ENCODE data around the gene SREBF2. TPM values are rescaled to one million over a fixed set of nuclear protein-coding genes. Genes with fewer than 3 reads are reported as not detected.
"Not testable (repeated sequence)": the region's sequence is repeated elsewhere in the genome, so short reads cannot be mapped to it uniquely, and the experiment has no call there.

The SREBF2 gene
- total RNA-seq, 1 experiment from 2014 or later: 31.1 TPM

DNA sequence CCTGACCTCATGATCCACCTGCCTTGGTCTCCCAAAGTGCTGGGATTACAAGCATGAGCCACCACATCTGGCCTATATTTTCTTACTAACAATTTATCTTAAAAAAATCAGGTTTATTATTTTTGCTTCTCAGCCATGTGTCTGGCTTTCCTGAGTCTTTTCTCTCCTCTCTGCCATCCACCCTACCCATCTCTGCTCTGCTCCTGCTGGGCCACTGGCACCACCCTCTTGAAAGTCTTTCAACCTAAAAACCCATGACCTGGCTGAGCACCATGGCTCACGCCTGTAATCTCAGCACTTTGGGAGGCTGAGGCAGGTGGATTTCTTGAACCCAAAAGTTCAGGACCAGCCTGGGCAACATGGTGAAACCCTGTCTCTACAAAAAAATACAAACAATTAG, 37.2 kb downstream of the SREBF2 start:
- in situ Hi-C loops (cut with HindIII; ENCODE audit: low sequenced_read_pairs): not testable (repeated sequence)
- DNase-seq (ENCODE audit: low spot score): peak; percentile 66

DNA sequence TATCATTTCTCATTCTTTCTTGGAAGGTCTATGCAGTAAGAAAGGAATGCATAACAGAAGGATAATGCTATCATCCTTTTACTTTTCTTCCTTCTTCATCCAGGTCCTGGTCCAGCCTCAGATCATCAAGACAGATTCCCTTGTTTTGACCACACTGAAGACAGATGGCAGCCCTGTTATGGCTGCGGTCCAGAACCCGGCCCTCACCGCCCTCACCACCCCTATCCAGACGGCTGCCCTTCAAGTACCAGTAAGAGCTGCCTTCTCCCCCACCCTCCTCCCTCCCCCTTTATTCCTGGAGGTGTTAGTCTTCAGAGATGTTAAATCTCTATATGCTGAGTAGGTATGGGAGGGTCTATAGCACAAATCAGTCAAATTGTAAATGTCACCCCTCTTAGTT, 37.9 kb downstream of the SREBF2 start:
- DNase-seq (ENCODE audit: low spot score): peak; percentile 97
- in situ Hi-C loops (cut with HindIII; ENCODE audit: low sequenced_read_pairs): no loop called here

DNA sequence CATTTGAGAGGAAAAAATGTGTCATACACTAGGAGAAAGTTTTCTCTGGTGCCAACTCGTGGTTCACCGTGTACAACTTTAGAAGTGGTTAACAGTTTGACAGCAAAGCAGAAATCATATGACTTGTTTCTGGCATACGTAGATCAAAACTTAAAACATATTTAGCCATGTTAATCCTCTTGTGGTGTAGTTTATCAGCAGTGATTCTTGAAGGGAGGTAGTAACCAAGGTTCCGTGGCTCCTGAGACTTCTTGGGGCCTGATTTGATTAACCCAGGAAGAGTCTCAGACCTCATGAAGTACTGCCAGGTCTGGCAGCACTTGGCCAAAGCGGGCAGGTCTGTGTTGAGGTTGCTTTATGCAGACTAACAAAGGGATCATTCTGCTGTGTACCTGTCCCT, 40.5 kb downstream of the SREBF2 start:
- in situ Hi-C loops (cut with HindIII; ENCODE audit: low sequenced_read_pairs): no loop called here

DNA sequence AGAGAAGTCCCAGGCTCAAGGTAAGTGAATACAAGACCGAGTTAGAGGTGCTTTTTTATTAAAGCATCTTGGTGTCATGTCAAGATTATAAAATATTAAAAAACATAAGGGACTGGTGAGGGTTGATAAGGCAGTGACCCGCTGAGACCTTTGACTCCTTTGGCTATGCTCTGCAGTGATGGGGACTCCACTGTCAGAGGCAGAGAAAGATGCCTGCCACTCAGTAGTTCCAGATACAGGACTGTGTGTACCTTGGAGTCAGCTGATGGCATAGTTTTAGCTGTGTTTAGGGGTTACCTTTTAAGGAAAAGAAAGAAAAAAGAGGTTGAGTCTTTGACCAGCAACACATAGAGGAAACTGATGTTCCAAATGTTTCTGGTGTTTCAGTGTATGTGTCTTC, 41.2 kb downstream of the SREBF2 start:
- no peak for DNase-seq (ENCODE audit: low spot score)

More for the DNA sequence above, 40.5 kb downstream of the SREBF2 start:
- no peak for DNase-seq (ENCODE audit: low spot score)

DNA sequence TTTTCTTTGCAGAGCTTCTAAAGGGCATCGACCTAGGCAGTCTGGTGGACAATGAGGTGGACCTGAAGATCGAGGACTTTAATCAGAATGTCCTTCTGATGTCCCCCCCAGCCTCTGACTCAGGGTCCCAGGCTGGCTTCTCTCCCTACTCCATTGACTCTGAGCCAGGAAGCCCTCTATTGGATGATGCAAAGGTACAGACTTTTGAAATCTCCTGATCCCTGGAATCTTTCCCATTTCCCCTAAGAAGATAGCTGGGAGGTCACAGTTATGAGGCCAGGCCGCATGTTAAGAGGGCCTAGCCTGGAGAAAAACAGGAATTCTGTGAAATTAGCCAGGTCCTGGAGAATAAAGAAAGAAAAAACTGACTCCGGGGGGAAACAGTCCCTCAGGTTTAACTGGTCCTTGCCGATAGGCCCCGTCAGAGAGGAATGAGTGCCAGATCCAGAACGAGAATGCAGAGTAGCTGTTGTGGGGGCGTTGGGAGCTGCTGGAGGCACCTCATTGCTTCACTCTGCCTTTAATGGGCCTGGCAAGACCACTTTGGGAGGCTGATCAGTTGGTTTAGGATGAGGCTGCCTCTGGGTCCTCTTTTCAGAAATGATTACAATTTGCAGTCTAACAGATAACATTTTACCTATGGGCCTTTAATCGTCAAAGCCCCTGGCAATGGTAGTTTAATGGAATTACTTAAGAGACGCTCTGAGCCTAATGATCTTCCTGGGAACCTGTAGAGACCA, 42.8 kb downstream of the SREBF2 start:
- DNase-seq (ENCODE audit: low spot score): no peak
- in situ Hi-C loops (cut with HindIII; ENCODE audit: low sequenced_read_pairs): loop anchor here (25.0 kb wide), 1 partner anchor 138 kb away; no protein-coding TSS in a partner anchor

More for the DNA sequence above, 41.2 kb downstream of the SREBF2 start:
- in situ Hi-C loops (cut with HindIII; ENCODE audit: low sequenced_read_pairs): no loop called here

DNA sequence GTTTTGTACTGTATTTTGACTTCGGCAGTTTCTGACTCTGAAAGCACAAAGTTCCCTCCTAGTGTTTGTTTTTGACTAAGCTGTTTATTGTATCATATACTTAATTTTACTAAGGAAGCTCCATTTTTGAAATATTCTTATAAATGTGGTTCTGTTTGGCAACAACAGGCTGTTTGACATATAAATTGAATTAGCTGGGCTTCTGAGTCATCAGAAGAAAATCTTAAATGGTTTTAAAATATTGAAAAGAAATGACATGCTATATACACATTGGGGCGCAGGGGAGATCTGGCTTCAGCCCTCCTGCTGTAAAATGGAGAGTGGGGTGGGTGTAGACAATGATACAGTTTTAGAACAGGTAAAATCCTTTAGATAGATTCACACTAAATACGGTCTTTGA, 43.4 kb downstream of the SREBF2 start:
- in situ Hi-C loops (cut with HindIII; ENCODE audit: low sequenced_read_pairs): loop anchor here (25.0 kb wide), 1 partner anchor 139 kb away; no protein-coding TSS in a partner anchor
- DNase-seq (ENCODE audit: low spot score): no peak

DNA sequence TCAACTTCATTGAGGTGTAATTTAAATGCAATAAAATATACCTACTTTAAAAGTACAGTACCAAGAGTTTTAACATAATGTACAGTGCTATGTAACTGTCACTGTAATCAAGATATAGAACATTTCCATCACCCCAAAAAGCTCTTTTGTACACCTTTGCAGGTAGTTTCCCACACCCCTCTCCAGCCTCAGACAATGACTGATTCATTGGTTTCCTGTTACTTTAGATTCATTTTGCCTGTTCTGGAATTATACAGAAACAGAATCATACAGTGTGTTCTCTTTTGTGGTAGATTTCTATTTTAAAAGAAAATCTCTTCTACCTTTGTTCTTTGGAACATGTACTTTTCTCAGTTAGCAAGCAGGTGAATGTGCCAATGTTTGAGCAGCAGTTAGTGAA, 43.8 kb downstream of the SREBF2 start:
- no peak for DNase-seq (ENCODE audit: low spot score)
- in situ Hi-C loops (cut with HindIII; ENCODE audit: low sequenced_read_pairs): loop anchor here (25.0 kb wide), 1 partner anchor 139 kb away; no protein-coding TSS in a partner anchor

DNA sequence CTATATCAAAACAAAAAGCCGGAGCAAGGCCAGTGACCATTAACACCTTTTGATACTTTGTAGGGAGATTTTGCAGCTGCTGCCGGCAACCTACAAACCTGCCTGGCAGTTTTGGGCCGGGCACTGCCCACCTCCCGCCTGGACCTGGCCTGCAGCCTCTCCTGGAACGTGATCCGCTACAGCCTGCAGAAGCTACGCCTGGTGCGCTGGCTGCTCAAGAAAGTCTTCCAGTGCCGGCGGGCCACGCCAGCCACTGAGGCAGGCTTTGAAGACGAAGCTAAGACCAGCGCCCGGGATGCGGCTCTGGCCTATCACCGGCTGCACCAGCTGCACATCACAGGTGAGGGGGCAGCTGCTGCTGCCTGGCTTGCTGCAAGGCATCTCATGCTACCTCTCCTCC, 47.7 kb downstream of the SREBF2 start:
- peak; percentile 67 for DNase-seq (ENCODE audit: low spot score)

DNA sequence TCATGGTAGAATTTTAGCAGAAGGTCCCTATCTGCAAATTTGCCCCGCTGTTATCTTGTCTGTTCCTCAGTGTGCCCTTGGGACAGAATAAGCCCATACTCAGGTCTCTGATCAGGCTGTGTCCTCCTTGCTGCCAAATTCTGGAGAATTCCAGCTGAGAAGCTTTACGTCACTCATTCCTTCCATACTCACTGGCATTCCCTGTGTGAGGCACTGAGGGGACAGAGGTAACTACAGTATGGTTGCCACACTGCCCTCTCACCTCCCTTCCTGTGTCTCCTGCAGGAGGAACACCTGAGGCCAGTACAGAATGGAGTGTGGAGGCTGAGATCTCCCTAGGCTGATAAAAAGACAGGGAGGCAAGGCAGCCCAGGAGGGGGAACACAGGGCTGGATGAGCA, 50.5 kb downstream of the SREBF2 start:
- DNase-seq (ENCODE audit: low spot score): peak; percentile 67
- in situ Hi-C loops (cut with HindIII; ENCODE audit: low sequenced_read_pairs): loop anchor here (10.0 to 25.0 kb wide), 2 partner anchors 146 to 231 kb away; no protein-coding TSS in a partner anchor

More for the DNA sequence above, 47.7 kb downstream of the SREBF2 start:
- in situ Hi-C loops (cut with HindIII; ENCODE audit: low sequenced_read_pairs): loop anchor here (10.0 to 25.0 kb wide), 2 partner anchors 143 to 234 kb away; no protein-coding TSS in a partner anchor

DNA sequence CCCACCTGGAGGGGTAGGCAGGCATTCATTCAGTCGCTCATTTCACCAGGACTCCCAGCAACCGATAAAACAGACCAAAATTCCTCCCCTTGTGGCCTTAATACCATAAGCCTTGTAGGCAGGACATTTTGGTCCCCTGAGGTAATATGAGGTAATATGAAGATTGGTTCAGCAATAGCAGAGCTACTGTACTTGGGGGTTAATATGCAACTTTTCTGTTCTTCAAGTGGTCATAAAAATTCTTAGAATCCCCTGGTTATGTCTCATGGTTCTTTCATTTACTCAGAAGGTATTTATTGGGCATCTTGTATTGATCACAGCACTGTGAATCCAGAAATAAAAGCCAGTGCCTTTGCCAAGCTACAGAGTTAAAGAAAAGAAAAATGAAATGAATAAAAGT, 52.2 kb downstream of the SREBF2 start:
- in situ Hi-C loops (cut with HindIII; ENCODE audit: low sequenced_read_pairs): loop anchor here (10.0 to 25.0 kb wide), 2 partner anchors 148 to 230 kb away; no protein-coding TSS in a partner anchor
- DNase-seq (ENCODE audit: low spot score): no peak

DNA sequence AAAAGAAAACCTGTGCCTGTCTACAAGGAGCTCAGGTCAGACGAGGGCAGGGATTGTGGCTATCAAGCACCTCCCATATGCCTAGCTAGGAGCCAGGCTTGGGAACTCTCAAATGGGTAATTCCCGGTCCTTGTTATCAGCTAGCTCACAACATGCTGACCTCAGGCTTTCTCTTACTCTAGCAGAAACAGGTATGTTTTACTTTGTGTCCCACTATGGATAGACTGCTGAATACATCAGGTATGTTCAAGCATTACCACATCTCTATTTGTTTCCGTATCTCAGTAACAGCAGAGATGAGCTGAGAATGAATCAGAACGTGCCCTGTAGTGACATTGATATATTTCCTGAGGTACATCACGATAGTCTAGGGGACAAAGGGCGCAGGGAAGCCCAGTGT, 52.6 kb downstream of the SREBF2 start:
- no peak for DNase-seq (ENCODE audit: low spot score)
- in situ Hi-C loops (cut with HindIII; ENCODE audit: low sequenced_read_pairs): loop anchor here (10.0 to 25.0 kb wide), 2 partner anchors 148 to 229 kb away; no protein-coding TSS in a partner anchor

DNA sequence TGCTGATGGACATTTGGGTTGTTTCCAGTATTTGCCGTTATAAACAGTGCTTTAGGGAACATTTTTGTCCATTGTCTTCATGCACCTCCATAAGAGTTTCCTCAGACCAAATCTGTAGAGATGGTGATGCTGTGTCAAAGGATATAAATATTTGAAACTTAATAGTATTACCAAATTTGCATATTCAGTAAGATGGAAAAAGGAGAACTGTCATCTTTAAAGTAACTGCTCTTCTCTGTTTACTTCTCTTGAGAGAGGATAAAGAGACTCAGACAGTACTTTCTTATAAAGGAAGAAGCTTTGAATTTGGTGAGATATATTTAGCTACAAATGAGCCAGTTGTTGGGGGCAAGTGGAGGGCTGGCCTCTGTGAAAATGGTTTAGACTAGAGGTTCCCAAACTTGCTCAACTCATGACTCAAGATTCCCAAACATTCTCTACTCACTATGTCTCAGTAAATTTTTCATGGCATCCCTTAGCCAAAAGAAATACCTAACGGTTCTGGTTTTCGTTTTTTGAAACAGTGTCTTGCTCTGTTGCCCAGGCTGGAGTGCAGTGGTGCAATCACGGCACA, 55.8 kb downstream of the SREBF2 start:
- DNase-seq (ENCODE audit: low spot score): no peak
- in situ Hi-C loops (cut with HindIII; ENCODE audit: low sequenced_read_pairs): loop anchor here (10.0 to 25.0 kb wide), 2 partner anchors 151 to 226 kb away; no protein-coding TSS in a partner anchor

DNA sequence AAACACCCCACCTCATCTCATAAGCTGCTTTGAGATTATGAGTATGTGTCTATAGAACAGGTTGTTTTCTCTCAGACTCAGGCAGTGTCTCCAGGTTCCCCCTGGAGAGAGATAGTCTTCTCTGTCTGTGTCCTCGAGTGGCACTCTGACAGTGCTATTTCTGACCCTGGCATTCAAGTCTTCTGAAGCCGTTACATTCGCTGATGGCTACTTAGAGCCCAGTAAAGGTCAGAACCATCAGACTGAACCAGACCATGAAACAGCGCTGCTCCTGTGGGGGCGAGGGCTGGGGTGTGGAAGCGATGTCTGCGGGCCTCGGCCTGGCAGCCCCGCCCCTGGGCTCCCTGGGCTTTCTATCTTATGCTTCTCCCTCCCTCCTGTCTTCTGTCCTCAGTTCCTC, 58.5 kb downstream of the SREBF2 start:
- in situ Hi-C loops (cut with HindIII; ENCODE audit: low sequenced_read_pairs): loop anchor here (25.0 kb wide), 1 partner anchor 154 kb away; no protein-coding TSS in a partner anchor
- DNase-seq (ENCODE audit: low spot score): no peak

DNA sequence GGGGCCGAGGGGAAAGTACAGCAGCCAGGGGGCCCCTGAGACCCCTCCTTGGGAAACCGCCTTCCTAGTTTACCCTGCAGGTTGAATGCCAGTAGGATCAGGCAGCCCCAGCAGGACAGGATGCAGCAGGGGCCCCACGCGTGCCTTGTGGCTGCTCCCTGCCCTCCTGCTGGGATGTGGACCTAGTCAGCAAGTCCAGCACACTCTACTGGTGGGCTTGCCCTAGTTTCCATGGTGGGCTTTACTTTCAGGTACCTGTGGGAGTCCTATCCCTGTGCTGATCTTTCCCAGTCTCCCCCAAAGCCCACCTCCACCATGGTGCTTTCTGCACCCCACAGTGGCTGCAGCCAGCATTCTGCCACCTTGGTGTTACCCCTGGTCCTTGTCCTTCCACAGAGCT, 59.8 kb downstream of the SREBF2 start:
- in situ Hi-C loops (cut with HindIII; ENCODE audit: low sequenced_read_pairs): loop anchor here (25.0 kb wide), 1 partner anchor 155 kb away; no protein-coding TSS in a partner anchor
- no peak for DNase-seq (ENCODE audit: low spot score)

DNA sequence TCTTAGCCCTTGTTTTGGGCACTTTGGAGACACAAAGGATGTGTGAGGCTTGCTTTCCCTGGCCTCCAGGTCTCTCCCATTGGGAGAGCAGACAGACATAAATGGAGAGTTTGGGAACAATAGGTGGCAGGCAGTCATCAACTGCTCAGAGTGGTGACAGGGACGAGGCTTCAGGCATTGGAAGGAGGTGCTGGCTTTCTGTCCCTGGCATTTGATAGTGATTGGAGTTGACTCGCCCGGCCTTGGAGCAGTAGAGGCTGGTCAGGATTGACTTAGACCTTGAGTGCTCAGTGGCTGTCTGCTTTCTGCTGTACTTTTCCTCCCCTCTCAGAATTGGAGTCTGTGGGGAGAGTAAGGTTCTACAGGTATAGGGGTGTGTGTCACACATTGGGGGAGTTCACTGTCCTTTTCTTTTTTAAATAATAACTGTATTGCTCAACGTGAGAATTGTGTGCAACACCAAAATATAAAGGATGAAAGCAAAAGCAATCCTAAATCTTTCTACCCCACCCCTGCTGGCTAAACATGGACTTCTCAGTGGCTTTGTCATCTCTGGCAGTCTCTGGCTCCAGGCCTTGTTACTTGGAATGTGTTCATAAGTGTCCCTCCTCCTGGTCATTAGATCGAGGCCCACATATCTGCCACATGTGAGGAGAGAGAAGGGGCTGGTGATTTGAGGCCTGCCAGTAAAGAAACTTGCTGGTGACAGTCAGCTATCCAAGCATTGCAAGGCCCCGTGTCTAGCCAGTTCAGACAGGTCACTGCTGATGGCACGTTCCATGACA, 60.9 kb downstream of the SREBF2 start:
- DNase-seq (ENCODE audit: low spot score): no peak

DNA sequence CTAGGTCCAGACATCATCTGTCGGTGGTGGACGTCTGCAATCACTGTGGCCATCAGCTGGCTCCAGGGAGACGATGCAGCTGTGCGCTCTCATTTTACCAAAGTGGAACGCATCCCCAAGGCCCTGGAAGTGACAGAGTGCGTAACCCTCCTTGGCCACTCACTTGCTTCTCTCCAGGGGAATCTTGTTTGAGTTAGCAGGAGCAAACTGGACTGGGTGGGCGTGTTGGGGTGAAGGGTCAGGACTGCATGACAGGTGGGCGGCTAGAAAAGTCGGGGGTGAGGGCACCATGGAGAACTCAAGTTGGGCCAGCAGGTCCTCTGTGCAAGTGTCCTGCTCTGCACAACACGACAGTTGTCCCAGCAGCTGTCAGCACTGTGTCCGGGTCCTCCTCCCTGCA, 65.7 kb downstream of the SREBF2 start:
- DNase-seq (ENCODE audit: low spot score): no peak
- in situ Hi-C loops (cut with HindIII; ENCODE audit: low sequenced_read_pairs): loop anchor here (25.0 kb wide), 1 partner anchor 161 kb away; no protein-coding TSS in a partner anchor

More for the DNA sequence above, 60.9 kb downstream of the SREBF2 start:
- in situ Hi-C loops (cut with HindIII; ENCODE audit: low sequenced_read_pairs): loop anchor here (25.0 kb wide), 1 partner anchor 156 kb away; no protein-coding TSS in a partner anchor

DNA sequence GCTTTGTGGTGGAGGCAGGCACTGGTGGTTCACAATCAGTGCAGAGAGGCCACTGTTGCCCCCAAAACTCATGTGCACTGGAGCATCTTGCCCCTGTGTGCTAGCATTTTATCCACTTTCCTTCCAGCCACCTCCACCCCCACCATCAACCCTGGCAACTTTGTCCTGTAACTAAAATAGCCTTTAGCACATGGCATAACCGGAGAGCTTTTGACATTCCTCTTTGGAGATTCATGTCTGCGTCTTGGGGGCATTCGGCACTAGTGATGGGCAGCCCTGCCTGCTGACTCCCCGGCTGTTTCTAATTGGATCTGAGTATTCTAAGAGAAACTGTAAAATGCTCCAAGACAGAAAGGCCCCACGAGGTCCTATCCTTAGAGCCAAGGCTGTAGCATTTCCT, 66.2 kb downstream of the SREBF2 start:
- DNase-seq (ENCODE audit: low spot score): no peak
- in situ Hi-C loops (cut with HindIII; ENCODE audit: low sequenced_read_pairs): loop anchor here (25.0 kb wide), 1 partner anchor 162 kb away; no protein-coding TSS in a partner anchor

DNA sequence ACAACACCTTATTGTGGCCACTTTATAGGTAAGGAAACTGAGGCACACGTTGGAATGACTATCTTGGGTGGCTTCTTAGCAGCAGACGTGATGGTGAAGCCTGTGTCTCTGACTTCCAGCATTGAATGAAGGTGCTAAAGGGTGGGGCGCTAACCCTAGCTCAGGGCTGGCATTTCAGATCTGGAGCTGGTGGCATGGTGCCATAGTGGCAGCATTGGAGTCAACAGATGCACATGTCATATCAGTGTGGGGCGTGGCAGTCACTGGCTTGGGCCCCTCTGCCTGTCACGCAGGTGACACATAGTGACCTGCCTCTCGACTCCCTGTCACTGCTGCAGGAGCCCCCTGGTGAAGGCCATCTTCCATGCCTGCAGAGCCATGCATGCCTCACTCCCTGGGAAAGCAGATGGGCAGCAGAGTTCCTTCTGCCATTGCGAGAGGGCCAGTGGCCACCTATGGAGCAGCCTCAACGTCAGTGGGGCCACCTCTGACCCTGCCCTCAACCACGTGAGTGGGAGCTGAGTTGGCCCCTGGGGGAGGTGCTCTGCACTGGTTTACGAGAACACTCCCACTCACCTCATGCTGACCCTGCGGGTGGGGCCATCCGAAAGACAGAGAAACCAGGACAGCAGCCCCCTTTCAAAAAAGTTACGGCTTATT, 67.2 kb downstream of the SREBF2 start:
- in situ Hi-C loops (cut with HindIII; ENCODE audit: low sequenced_read_pairs): loop anchor here (25.0 kb wide), 1 partner anchor 163 kb away; no protein-coding TSS in a partner anchor
- DNase-seq (ENCODE audit: low spot score): no peak
